ENCODE data around the gene PGA5.

The PGA5 gene

DNA sequence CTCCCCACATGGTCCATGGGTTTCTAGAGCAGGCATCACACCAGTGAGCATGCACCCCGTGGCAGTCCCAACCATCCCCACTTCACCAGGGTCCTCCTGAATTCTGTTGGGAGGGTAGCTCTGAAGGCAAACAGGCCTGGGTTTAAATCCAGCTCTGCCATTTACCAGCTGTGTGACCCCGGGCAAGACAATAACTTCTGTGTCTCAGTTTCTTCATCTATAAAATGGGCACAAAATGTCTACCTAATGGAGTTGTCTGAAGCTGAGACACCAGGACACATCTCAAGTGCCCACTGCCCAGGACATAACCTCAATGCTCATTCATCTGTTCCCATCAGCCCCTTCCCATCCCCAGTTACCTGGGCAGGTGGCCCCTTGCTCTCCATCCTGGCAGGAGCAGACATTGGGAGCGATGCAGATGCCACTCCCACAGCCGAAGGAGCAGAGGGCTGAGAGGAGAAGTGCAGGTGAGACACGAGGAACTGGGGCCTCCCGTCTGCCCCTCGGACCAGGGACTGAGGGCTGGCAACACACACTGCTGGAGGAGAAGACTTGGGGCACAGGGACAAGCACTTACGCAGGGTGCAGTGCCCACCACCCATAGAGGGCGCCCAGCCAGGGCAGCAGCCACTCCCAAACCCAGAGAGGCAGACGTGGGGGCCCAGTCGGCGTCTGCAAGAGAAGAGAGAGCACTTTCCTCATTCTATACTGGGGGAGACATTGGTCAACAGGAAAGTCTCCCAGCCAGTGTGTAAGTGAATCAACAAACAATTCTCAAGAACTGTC is 50.1 kb downstream of the PGA5 start:
- no peak for TF ChIP-seq ZBTB7A (IDR thresholded peaks at IDR 0.05; ENCODE audit: low read depth)
- TF ChIP-seq TAF1 (IDR thresholded peaks at IDR 0.05; ENCODE audit: low read depth): no peak
- TF ChIP-seq RAD21 (IDR thresholded peaks at IDR 0.05; ENCODE audit: low read depth): no peak
- TF ChIP-seq CREB1 (IDR thresholded peaks at IDR 0.05; ENCODE audit: low read depth): no peak
- TF ChIP-seq FOXM1 (IDR thresholded peaks at IDR 0.05; ENCODE audit: borderline replicate concordance, low read depth): no peak
- TF ChIP-seq, protein P1, sequence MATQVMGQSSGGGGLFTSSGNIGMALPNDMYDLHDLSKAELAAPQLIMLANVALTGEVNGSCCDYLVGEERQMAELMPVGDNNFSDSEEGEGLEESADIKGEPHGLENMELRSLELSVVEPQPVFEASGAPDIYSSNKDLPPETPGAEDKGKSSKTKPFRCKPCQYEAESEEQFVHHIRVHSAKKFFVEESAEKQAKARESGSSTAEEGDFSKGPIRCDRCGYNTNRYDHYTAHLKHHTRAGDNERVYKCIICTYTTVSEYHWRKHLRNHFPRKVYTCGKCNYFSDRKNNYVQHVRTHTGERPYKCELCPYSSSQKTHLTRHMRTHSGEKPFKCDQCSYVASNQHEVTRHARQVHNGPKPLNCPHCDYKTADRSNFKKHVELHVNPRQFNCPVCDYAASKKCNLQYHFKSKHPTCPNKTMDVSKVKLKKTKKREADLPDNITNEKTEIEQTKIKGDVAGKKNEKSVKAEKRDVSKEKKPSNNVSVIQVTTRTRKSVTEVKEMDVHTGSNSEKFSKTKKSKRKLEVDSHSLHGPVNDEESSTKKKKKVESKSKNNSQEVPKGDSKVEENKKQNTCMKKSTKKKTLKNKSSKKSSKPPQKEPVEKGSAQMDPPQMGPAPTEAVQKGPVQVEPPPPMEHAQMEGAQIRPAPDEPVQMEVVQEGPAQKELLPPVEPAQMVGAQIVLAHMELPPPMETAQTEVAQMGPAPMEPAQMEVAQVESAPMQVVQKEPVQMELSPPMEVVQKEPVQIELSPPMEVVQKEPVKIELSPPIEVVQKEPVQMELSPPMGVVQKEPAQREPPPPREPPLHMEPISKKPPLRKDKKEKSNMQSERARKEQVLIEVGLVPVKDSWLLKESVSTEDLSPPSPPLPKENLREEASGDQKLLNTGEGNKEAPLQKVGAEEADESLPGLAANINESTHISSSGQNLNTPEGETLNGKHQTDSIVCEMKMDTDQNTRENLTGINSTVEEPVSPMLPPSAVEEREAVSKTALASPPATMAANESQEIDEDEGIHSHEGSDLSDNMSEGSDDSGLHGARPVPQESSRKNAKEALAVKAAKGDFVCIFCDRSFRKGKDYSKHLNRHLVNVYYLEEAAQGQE (IDR thresholded peaks at IDR 0.05; ENCODE audit: low read depth): no peak

DNA sequence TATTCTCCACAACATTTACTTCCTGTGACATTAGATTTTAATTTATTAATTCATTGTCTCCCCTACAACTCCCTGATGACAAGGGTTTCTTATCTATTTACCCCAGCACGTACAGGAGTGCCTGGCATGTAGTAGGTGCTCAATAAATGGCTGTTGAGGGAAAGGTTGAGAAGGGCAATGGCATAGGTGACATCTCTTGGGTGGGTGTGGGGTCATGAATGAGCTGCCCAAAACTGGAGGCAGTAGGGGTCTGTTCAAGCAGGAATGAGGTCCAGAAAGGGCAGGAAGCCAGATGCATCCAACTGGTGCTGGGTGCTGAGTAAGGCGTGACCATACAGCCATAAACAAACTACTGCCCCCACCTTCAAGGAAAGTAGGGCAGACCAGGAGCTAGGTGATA is 51.4 kb downstream of the PGA5 start:
- TF ChIP-seq CREB1 (IDR thresholded peaks at IDR 0.05; ENCODE audit: low read depth) (no peak), ZBTB7A (IDR thresholded peaks at IDR 0.05; ENCODE audit: low read depth) (no peak), FOXM1 (IDR thresholded peaks at IDR 0.05; ENCODE audit: borderline replicate concordance, low read depth) (no peak), EGR1 (IDR thresholded peaks at IDR 0.05) (no peak), RAD21 (IDR thresholded peaks at IDR 0.05; ENCODE audit: low read depth) (no peak), CEBPB (IDR thresholded peaks at IDR 0.05) (no peak), TAF1 (IDR thresholded peaks at IDR 0.05; ENCODE audit: low read depth) (no peak), TCF12 (IDR thresholded peaks at IDR 0.05; ENCODE audit: low read depth) (no peak), YY1 (IDR thresholded peaks at IDR 0.05; ENCODE audit: low read depth) (no peak), NFIC (IDR thresholded peaks at IDR 0.05) (no peak)
- TF ChIP-seq, protein P1 (IDR thresholded peaks at IDR 0.05; ENCODE audit: low read depth): no peak
- TF ChIP-seq, protein P2, sequence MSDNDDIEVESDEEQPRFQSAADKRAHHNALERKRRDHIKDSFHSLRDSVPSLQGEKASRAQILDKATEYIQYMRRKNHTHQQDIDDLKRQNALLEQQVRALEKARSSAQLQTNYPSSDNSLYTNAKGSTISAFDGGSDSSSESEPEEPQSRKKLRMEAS (IDR thresholded peaks at IDR 0.05): no peak
- TF ChIP-seq, protein P3, sequence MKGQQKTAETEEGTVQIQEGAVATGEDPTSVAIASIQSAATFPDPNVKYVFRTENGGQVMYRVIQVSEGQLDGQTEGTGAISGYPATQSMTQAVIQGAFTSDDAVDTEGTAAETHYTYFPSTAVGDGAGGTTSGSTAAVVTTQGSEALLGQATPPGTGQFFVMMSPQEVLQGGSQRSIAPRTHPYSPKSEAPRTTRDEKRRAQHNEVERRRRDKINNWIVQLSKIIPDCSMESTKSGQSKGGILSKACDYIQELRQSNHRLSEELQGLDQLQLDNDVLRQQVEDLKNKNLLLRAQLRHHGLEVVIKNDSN (IDR thresholded peaks at IDR 0.05): no peak

DNA sequence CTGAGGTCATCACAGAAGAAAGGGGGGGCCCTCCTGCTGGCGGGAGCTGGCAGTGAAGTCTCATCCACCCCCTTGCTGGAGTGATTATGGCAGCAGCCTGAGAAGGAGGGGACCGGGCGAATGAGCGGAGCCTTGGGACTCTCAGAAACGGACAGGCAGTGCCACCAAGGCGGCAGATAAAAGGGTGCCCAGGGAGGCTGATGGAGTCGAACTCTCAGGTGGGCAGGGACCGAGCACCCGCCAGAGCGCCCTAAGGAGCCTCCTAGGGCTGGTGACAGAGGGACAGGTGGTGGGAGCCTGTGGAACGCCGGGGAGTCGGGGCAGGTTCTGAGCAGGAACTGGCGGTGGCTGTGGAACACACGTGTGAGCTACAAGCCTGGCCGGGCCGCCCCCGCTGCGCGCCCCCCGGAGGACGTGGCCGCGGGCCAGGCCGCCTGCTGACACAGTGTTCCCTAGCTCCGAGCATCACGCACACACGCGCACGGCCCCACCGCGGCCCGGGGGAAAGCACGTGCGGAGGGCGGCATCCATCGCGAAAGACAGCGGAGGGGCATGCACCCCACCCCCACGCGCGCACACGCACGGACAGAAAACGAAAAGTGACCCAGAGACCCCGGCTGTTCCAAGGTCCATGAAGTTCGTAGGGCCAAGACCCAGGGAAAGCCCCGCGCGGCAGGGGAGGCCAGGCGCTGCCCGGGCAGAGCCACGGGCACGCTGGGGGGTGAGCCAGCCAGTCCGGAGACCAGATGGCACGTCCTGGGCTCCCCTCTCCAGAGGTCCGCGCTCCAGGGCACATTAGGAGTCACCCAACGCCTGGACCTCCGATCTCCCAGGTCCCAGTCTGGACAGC is 53.1 kb downstream of the PGA5 start:
- peak; percentile 50; the same call in 1 of the 2 replicates for TF ChIP-seq TCF12 (IDR thresholded peaks at IDR 0.05; ENCODE audit: low read depth)
- no peak for TF ChIP-seq RAD21 (IDR thresholded peaks at IDR 0.05; ENCODE audit: low read depth)
- TF ChIP-seq, protein P2 (IDR thresholded peaks at IDR 0.05): peak; percentile 78; the same call in 1 of the 2 replicates
- TF ChIP-seq, protein P1 (IDR thresholded peaks at IDR 0.05; ENCODE audit: low read depth): no peak
- TF ChIP-seq EGR1 (IDR thresholded peaks at IDR 0.05): peak; percentile 48; the same call in 1 of the 2 replicates
- no peak for TF ChIP-seq YY1 (IDR thresholded peaks at IDR 0.05; ENCODE audit: low read depth)
- peak; percentile 85 for TF ChIP-seq NFIC (IDR thresholded peaks at IDR 0.05)
- peak; percentile 87 for TF ChIP-seq ZBTB7A (IDR thresholded peaks at IDR 0.05; ENCODE audit: low read depth)
- no peak for TF ChIP-seq CEBPB (IDR thresholded peaks at IDR 0.05)
- peak; percentile 46; the same call in 1 of the 2 replicates for TF ChIP-seq EP300 (IDR thresholded peaks at IDR 0.05; ENCODE audit: borderline replicate concordance)
- TF ChIP-seq CREB1 (IDR thresholded peaks at IDR 0.05; ENCODE audit: low read depth): no peak
- no peak for TF ChIP-seq TAF1 (IDR thresholded peaks at IDR 0.05; ENCODE audit: low read depth)
- no peak for TF ChIP-seq FOXM1 (IDR thresholded peaks at IDR 0.05; ENCODE audit: borderline replicate concordance, low read depth)

All from Ishikawa (cell line).